A549 treated with GW870086 at 1 μM for 4 hours (cell line): ENCODE results near the gene PCNX3. TPM values are rescaled to one million over a fixed set of nuclear protein-coding genes. Genes with fewer than 3 reads are reported as not detected.

ENCODE experiments used
- total RNA-seq: library from RNA; stranded (reverse); fragments of 200-300 nt; extraction: Qiagen RNA extraction; gene quantifications from 5 replicates; pipeline ENCODE4 v1.2.3, GENCODE V29; 2022; ENCODE audit warnings: low read depth

The PCNX3 gene
- 26.1 to 36.6 TPM (median 36.0 TPM) in 5 replicates for total RNA-seq

GRCh38 chr11:65615229-65615949 lies at the start of gene PCNX3:
Gene PCNX3, plus strand, starts transcription at chr11:65615776. Its CDS starts 536 bp downstream, at chr11:65616312.

GRCh38 chr11:65569973-65570918 lies 45.3 kb upstream of the PCNX3 start, which contains the start of gene ZNRD2:
Gene ZNRD2, plus strand, starts transcription at chr11:65570477. Its CDS starts 15 bp downstream, at chr11:65570492.

GRCh38 chr11:65572356-65573051 lies 43.1 kb upstream of the PCNX3 start, which contains the start of gene FAM89B:
Gene FAM89B, plus strand, starts transcription at chr11:65572538. Its CDS starts 132 bp downstream, at chr11:65572670.

GRCh38 chr11:65575568-65576231 lies 39.9 kb upstream of the PCNX3 start, which contains the start of gene EHBP1L1:
Gene EHBP1L1, plus strand, starts transcription at chr11:65576053. Its CDS starts 250 bp downstream, at chr11:65576303.

GRCh38 chr11:65595543-65596281 lies 19.9 kb upstream of the PCNX3 start, which contains the start of gene KCNK7:
Gene KCNK7, minus strand, starts transcription at chr11:65595800. Its CDS starts 28 bp downstream, at chr11:65595772.

GRCh38 chr11:65637794-65638419 lies 22.3 kb downstream of the PCNX3 start, which contains the start of gene SIPA1:
Gene SIPA1, plus strand, starts transcription at chr11:65638101. Its CDS starts 2,821 bp downstream, at chr11:65640922.

GRCh38 chr11:65662799-65663638 lies 47.4 kb downstream of the PCNX3 start, which contains the start of gene RELA:
Gene RELA, minus strand, starts transcription at chr11:65662916. Its CDS starts 84 bp downstream, at chr11:65662832.

Other genes starting within 250 kb of the PCNX3 start
- 11.7 to 16.3 TPM (median 15.2 TPM) in 5 replicates for gene SLC25A45, start 233.1 kb upstream of the PCNX3 start, total RNA-seq
- gene FRMD8, start 229.1 kb upstream of the PCNX3 start, total RNA-seq: 47.9 to 66.2 TPM (median 63.6 TPM) in 5 replicates
- gene NEAT1, start 193.0 kb upstream of the PCNX3 start, total RNA-seq: 108 to 253 TPM (median 201 TPM) in 5 replicates
- 35.0 to 89.7 TPM (median 73.8 TPM) in 5 replicates for gene MALAT1, start 116.7 kb upstream of the PCNX3 start, total RNA-seq
- 46.9 to 64.2 TPM (median 62.2 TPM) in 5 replicates for gene SCYL1, start 90.7 kb upstream of the PCNX3 start, total RNA-seq
- 90.4 to 131 TPM (median 110 TPM) in 5 replicates for gene LTBP3, start 57.4 kb upstream of the PCNX3 start, total RNA-seq
- 65.2 to 81.7 TPM (median 80.6 TPM) in 5 replicates for gene ZNRD2, start 45.3 kb upstream of the PCNX3 start, total RNA-seq
- gene FAM89B, start 43.2 kb upstream of the PCNX3 start, total RNA-seq: 29.6 to 51.1 TPM (median 48.0 TPM) in 5 replicates
- gene EHBP1L1, start 39.7 kb upstream of the PCNX3 start, total RNA-seq: 28.2 to 38.2 TPM (median 34.7 TPM) in 5 replicates
- 0.29 to 0.82 TPM (median 0.41 TPM) in 5 replicates for gene KCNK7, start 20.0 kb upstream of the PCNX3 start, total RNA-seq
- 38.9 to 53.5 TPM (median 48.3 TPM) in 5 replicates for gene MAP3K11, start 1.6 kb upstream of the PCNX3 start, total RNA-seq
- 12.7 to 19.1 TPM (median 17.6 TPM) in 5 replicates for gene SIPA1, start 22.3 kb downstream of the PCNX3 start, total RNA-seq
- 62.9 to 74.7 TPM (median 72.1 TPM) in 5 replicates for gene RELA, start 47.1 kb downstream of the PCNX3 start, total RNA-seq
- gene KAT5, start 96.5 kb downstream of the PCNX3 start, total RNA-seq: 40.6 to 53.9 TPM (median 50.3 TPM) in 5 replicates
- gene RNASEH2C, start 105.0 kb downstream of the PCNX3 start, total RNA-seq: 39.2 to 49.6 TPM (median 47.9 TPM) in 5 replicates
- gene AP5B1, start 165.2 kb downstream of the PCNX3 start, total RNA-seq: 8.5 to 12.1 TPM (median 10.7 TPM) in 5 replicates
- gene OVOL1, start 171.3 kb downstream of the PCNX3 start, total RNA-seq: 0.05 to 0.09 TPM (median 0.08 TPM) in 3 of 5 replicates, not detected in the others
- 0.05 to 0.08 TPM (median 0.07 TPM) in 3 of 5 replicates, not detected in the others for gene SNX32, start 218.2 kb downstream of the PCNX3 start, total RNA-seq
- 1,820 to 2,323 TPM (median 2,200 TPM) in 5 replicates for gene CFL1, start 242.4 kb downstream of the PCNX3 start, total RNA-seq
- gene MUS81, start 244.7 kb downstream of the PCNX3 start, total RNA-seq: 20.1 to 33.6 TPM (median 29.6 TPM) in 5 replicates